PC-9 (cell line): ENCODE results near the gene CBX8. TPM values are rescaled to one million over a fixed set of nuclear protein-coding genes. Genes with fewer than 3 reads are reported as not detected.

Experiments used
- BruUV-seq: library from RNA; stranded (reverse); fragments of 400-500 nt; replicated peaks from 2 replicates; lab custom pipeline; 2021; lab: Mats Ljungman, UMichigan
- CTCF ChIA-PET: fragments of 300-600 bp; sonication (Branson Sonifier 250); formaldehyde crosslinking; loops from one replicate; lab custom pipeline; 2022; ENCODE audit warnings: antibody characterized with exemption; lab: Charles Lee
- POLR2A ChIA-PET: fragments of 300-600 bp; sonication (Branson Sonifier 250); formaldehyde crosslinking; loops from one replicate; lab custom pipeline; 2022; ENCODE audit warnings: antibody characterized with exemption; ENCODE audit not compliant: unreplicated experiment; lab: Charles Lee
- DNase-seq, 2 experiments: peaks; one replicate each; pipeline versions ENCODE4 v3.0.0 to v3.0.0-alpha.2; 2015 to 2022; ENCODE audit warnings: mixed read lengths in 1 of 2
- H2AFZ ChIP-seq: fragments of 200-600 bp; sonication (generic); 2 replicates; pipeline ENCODE4 v1.8.1; 2017; ENCODE audit warnings: antibody characterized with exemption
- H3F3A ChIP-seq: fragments of 200-600 bp; sonication (generic); 2 replicates; pipeline ENCODE4 v1.8.1; 2017; ENCODE audit warnings: antibody characterized with exemption, mild to moderate bottlenecking, low read depth; ENCODE audit not compliant: insufficient read depth
- H3K27ac ChIP-seq: fragments of 200-600 bp; sonication (generic); 2 replicates; pipeline ENCODE4 v1.6.1; 2016; ENCODE audit warnings: mixed run types
- H3K27me3 ChIP-seq: fragments of 200-600 bp; sonication (generic); 2 replicates; pipeline ENCODE4 v1.6.1; 2016; ENCODE audit warnings: low read depth, mixed run types; ENCODE audit not compliant: insufficient read depth
- H3K36me3 ChIP-seq: fragments of 200-600 bp; sonication (generic); 2 replicates; pipeline ENCODE4 v1.6.1; 2016; ENCODE audit warnings: low read depth, mixed run types
- H3K4me1 ChIP-seq: fragments of 200-600 bp; sonication (generic); replicated peaks from 2 replicates; pipeline ENCODE4 v1.6.1; 2016; ENCODE audit warnings: mixed run types; ENCODE audit not compliant: insufficient read depth
- H3K4me2 ChIP-seq: fragments of 200-600 bp; sonication (generic); 2 replicates; pipeline ENCODE4 v1.6.1; 2017; ENCODE audit warnings: mixed run types
- H3K4me3 ChIP-seq: fragments of 200-600 bp; sonication (generic); 2 replicates; pipeline ENCODE4 v1.6.1; 2016; ENCODE audit warnings: mixed run types
- H3K79me2 ChIP-seq: fragments of 200-600 bp; sonication (generic); 2 replicates; pipeline ENCODE4 v1.6.1; 2017; ENCODE audit warnings: low read depth, mixed run types
- H3K9me2 ChIP-seq: fragments of 200-600 bp; sonication (generic); 2 replicates; pipeline ENCODE4 v1.8.1; 2017; ENCODE audit warnings: mild to moderate bottlenecking; ENCODE audit not compliant: insufficient read depth
- H3K9me3 ChIP-seq: fragments of 200-600 bp; sonication (generic); 2 replicates; pipeline ENCODE4 v1.8.1; 2016; ENCODE audit warnings: low read depth; ENCODE audit not compliant: insufficient read depth
- H4K20me1 ChIP-seq: fragments of 200-600 bp; sonication (generic); 2 replicates; pipeline ENCODE4 v1.8.1; 2017; ENCODE audit not compliant: insufficient read depth
- EZH2 ChIP-seq: fragments of 200-600 bp; sonication (generic); IDR thresholded peaks from 2 replicates; pipeline ENCODE4 v1.8.0; 2017; ENCODE audit warnings: antibody characterized with exemption, low read depth
- intact Hi-C: fragments of 100-400 bp; cut with micrococcal nuclease; formaldehyde crosslinking; loops from one replicate; pipeline ENCODE4 v1.10.0; 2022; ENCODE audit not compliant: unreplicated experiment
- total RNA-seq: library from RNA; stranded (reverse); gene quantifications from 2 replicates; pipeline ENCODE4 v1.2.3, GENCODE V29; 2021
- TF ChIP-seq, protein P1 (sequence below): fragments of 200-600 bp; sonication (generic); conservative IDR thresholded peaks from 2 replicates; pipeline ENCODE4 v1.6.1; 2017; ENCODE audit warnings: mixed run types, antibody characterized with exemption, mild to moderate bottlenecking, moderate library complexity

The CBX8 gene
- total RNA-seq, 1 experiment from 2014 or later, result 14.2 TPM

DNA sequence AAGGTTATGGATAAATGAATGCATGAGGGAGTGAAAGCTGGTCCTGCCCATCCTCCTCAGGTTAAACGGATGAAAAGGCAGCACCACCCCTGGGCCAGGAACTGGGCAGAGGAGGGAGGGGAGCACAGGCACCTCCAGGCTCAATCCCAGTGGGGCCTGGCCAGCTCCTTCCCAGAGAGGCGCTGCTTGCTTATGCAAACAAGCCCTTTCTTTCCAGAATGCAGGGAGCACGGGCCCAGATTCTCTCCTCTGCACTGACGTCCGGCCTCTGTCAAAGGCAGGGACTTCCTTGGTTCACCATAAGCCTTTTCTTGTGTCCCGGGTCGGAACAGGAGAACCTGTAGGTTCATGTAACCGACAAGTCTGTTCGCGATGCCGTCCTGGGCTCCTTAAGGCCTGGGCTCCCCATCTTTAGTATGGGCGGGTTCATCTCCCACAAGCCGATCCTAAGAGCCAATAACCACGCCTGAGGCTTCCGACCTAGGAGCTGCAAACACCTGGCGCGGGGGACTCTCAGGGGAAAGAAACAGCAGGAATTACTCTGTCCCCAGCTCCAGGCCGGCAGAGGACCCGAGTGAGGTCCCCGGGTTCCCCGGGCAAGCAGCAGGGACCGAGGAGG, 49.9 kb downstream of the CBX8 start:
- Histone ChIP-seq H3K4me3 (no peak overlapping the region), H3K9me3 (no peaks in the 10 kb centered on the region), H2AFZ (no peak overlapping the region), H3F3A (peaks cover 49% of the 10 kb centered on the region), H3K4me1 (peaks cover 37% of the 10 kb centered on the region), H3K79me2 (no peaks in the 10 kb centered on the region; the same call in 1 of the 2 replicates), H3K9me2 (no peaks in the 10 kb centered on the region), H3K27ac (no peak overlapping the region; the same call in 1 of the 2 replicates), H3K36me3 (no peaks in the 10 kb centered on the region), H4K20me1 (no peaks in the 10 kb centered on the region), H3K4me2 (peak overlapping the region; percentile 56; the same call in 1 of the 2 replicates), H3K27me3 (no peaks in the 10 kb centered on the region)
- intact Hi-C loops, result loop anchor here (2.0 kb wide), 1 partner anchor 170 kb away; no protein-coding TSS in a partner anchor
- TF ChIP-seq, protein P1, sequence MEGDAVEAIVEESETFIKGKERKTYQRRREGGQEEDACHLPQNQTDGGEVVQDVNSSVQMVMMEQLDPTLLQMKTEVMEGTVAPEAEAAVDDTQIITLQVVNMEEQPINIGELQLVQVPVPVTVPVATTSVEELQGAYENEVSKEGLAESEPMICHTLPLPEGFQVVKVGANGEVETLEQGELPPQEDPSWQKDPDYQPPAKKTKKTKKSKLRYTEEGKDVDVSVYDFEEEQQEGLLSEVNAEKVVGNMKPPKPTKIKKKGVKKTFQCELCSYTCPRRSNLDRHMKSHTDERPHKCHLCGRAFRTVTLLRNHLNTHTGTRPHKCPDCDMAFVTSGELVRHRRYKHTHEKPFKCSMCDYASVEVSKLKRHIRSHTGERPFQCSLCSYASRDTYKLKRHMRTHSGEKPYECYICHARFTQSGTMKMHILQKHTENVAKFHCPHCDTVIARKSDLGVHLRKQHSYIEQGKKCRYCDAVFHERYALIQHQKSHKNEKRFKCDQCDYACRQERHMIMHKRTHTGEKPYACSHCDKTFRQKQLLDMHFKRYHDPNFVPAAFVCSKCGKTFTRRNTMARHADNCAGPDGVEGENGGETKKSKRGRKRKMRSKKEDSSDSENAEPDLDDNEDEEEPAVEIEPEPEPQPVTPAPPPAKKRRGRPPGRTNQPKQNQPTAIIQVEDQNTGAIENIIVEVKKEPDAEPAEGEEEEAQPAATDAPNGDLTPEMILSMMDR, result no peak
- no peak for TF ChIP-seq EZH2
- POLR2A ChIA-PET, result no interaction called here
- CTCF ChIA-PET, result interaction anchor here (0.6 kb wide), 1 partner anchor 21 kb away, joined by 3 read pairs; no protein-coding TSS in a partner anchor
- BruUV-seq, result no TSS peak
- DNase-seq, result no peak

DNA sequence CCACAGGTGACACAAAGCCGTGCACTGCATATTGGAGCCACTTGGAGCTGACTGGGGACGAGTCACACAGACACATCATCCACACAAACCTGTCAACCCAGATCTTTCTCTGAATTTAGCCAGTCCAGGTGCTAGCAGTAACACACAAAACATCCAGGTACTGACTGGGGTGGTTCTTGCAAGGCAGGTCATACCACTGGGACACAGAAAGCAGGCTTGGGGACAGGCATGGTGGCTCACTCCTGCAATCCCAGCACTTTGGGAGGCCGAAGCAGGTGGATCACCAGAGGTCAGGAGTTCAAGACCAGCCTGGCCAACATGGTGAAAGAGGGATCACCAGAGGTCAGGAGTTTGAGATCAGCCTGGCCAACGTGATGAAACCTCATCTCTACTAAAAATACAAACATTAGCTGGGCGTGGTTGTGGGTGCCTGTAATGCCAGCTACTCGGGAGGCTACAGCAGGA, 51.2 kb downstream of the CBX8 start:
- Histone ChIP-seq H3K9me2 (no peaks in the 10 kb centered on the region), H3K36me3 (no peaks in the 10 kb centered on the region), H3K4me2 (0 out of 2 replicates have a peak overlapping the region, but pooled peaks have one; percentile 26), H3K79me2 (no peaks in the 10 kb centered on the region; the same call in 1 of the 2 replicates), H3K27me3 (no peaks in the 10 kb centered on the region), H3K4me3 (no peak overlapping the region), H3F3A (peaks cover 39% of the 10 kb centered on the region; the same call in 1 of the 2 replicates), H2AFZ (no peak overlapping the region), H3K9me3 (no peaks in the 10 kb centered on the region), H3K27ac (0 out of 2 replicates have a peak overlapping the region, but pooled peaks have one; percentile 37), H4K20me1 (no peaks in the 10 kb centered on the region), H3K4me1 (peaks cover 36% of the 10 kb centered on the region)
- DNase-seq, result peak; percentile 40 to 68
- TF ChIP-seq EZH2, result no peak
- TF ChIP-seq, protein P1, result no peak
- CTCF ChIA-PET, result interaction anchor here (1.0 to 1.4 kb wide), 2 partner anchors 170 to 248 kb away, joined by 3 to 5 read pairs; no protein-coding TSS in a partner anchor
- intact Hi-C loops, result loop anchor here (2.0 kb wide), 1 partner anchor 171 kb away; no protein-coding TSS in a partner anchor
- no TSS peak for BruUV-seq
- POLR2A ChIA-PET, result interaction anchor here (0.6 to 0.7 kb wide), 2 partner anchors 106 to 750 kb away, joined by 6 to 7 read pairs; no protein-coding TSS in a partner anchor

DNA sequence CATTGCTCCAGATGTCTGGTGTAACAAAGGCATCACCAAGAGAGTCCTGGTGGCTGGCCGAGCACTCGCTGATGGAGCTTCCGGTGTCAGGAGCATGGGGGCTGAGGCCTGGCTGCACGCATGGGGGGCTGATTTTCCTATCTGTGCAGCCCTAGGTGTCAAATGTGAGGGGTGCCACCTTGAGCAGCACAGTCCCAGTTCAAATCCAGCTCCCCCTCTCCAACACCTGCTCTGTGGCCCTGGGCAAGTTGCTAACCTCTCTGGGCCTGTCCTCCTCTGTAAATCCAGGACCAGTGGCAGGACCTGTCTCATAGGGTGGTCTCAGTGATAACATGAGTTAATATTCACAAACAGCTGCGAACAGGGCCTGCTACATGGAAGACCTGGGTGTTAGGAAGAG, 53.3 kb downstream of the CBX8 start:
- peaks cover 42% of the 10 kb centered on the region for H3K4me1 ChIP-seq

More for the DNA sequence above, 53.3 kb downstream of the CBX8 start:
- intact Hi-C loops, result no loop called here
- CTCF ChIA-PET, result interaction anchor here (0.5 to 0.6 kb wide), 2 partner anchors 54 to 89 kb away, joined by 8 to 11 read pairs; partner anchors contain the start of gene CBX8
- no peaks in the 10 kb centered on the region for H3K9me3 ChIP-seq
- no peak overlapping the region for H3K4me2 ChIP-seq
- H3K9me2 ChIP-seq, result no peaks in the 10 kb centered on the region
- no peak overlapping the region for H3K4me3 ChIP-seq
- no peak for TF ChIP-seq EZH2
- TF ChIP-seq, protein P1, result no peak
- no peak for DNase-seq
- H3K27ac ChIP-seq, result no peak overlapping the region
- no peaks in the 10 kb centered on the region; the same call in 1 of the 2 replicates for H3K79me2 ChIP-seq
- H3K27me3 ChIP-seq, result no peaks in the 10 kb centered on the region
- H4K20me1 ChIP-seq, result no peaks in the 10 kb centered on the region
- POLR2A ChIA-PET, result no interaction called here
- no peak overlapping the region for H2AFZ ChIP-seq
- BruUV-seq, result no TSS peak
- no peaks in the 10 kb centered on the region for H3K36me3 ChIP-seq
- H3F3A ChIP-seq, result peaks cover 41% of the 10 kb centered on the region
